Upper lobe of right lung (tissue), 1 donor: ENCODE measurements around the gene ANAPC16. TPM values are rescaled to one million over a fixed set of nuclear protein-coding genes. Genes with fewer than 3 reads are reported as not detected.

Source experiments
- ATAC-seq: fragments of 200-7000 bp; cut with Tn5 transposase; one replicate; pipeline ENCODE4 v1.9.1; 2020; ENCODE audit warnings: mild to moderate bottlenecking, moderate library complexity
- DNase-seq: peaks from one replicate; pipeline ENCODE4 v3.0.0-alpha.2; 2020
- H3K27ac ChIP-seq: fragments of 200-600 bp; one replicate; pipeline ENCODE4 v1.8.0; 2022
- H3K27me3 ChIP-seq: fragments of 200-600 bp; one replicate; pipeline ENCODE4 v1.8.0; 2022; ENCODE audit warnings: mild to moderate bottlenecking
- H3K36me3 ChIP-seq: fragments of 200-600 bp; one replicate; pipeline ENCODE4 v1.8.0; 2022
- H3K4me1 ChIP-seq: fragments of 200-600 bp; one replicate; pipeline ENCODE4 v1.8.0; 2022
- H3K4me3 ChIP-seq: fragments of 200-600 bp; one replicate; pipeline ENCODE4 v1.8.0; 2022; ENCODE audit warnings: mild to moderate bottlenecking
- H3K9me3 ChIP-seq: fragments of 200-600 bp; one replicate; pipeline ENCODE4 v1.8.0; 2022
- intact Hi-C: fragments of 100-400 bp; cut with DNase I; formaldehyde crosslinking; loops from one replicate; pipeline ENCODE4 v1.11.0; 2022
- total RNA-seq: library from RNA; stranded (reverse); fragmentation: NEBNext Ultra II Directional; extraction: Animal tissue kit (Norgen Biotek cat#: 25700); gene quantifications from one replicate; pipeline ENCODE4 v1.2.1, GENCODE V29; 2021
- TF ChIP-seq, protein P1 (sequence below): fragments of 200-600 bp; IDR thresholded peaks from one replicate; pipeline ENCODE4 v1.8.0; 2022; ENCODE audit warnings: antibody characterized with exemption
- donor health status: DM: no; HTN: yes; CAD: no; lungs with severe emphysema.

Gene ANAPC16
- total RNA-seq, 1 donor from 2014 or later = 118 TPM

DNA sequence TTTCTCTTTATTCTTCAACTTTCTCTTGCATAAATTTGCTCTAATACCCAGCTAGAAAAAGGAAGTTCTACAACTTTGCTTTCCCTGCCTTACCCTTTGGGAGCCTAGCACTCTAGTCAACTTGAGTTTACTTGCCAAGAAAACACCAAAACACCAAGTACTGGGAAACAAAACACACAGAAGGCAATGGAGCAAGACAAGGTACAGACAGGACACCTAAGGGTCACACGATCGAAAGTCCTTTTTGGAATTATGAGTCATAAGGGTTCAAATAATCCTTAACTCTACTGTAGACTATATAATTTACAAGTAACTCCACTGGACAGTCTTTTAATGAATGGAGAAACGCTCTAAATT, 42.6 kb upstream of the ANAPC16 start:
- H3K4me3 ChIP-seq = no peak overlapping the region
- TF ChIP-seq, protein P1, sequence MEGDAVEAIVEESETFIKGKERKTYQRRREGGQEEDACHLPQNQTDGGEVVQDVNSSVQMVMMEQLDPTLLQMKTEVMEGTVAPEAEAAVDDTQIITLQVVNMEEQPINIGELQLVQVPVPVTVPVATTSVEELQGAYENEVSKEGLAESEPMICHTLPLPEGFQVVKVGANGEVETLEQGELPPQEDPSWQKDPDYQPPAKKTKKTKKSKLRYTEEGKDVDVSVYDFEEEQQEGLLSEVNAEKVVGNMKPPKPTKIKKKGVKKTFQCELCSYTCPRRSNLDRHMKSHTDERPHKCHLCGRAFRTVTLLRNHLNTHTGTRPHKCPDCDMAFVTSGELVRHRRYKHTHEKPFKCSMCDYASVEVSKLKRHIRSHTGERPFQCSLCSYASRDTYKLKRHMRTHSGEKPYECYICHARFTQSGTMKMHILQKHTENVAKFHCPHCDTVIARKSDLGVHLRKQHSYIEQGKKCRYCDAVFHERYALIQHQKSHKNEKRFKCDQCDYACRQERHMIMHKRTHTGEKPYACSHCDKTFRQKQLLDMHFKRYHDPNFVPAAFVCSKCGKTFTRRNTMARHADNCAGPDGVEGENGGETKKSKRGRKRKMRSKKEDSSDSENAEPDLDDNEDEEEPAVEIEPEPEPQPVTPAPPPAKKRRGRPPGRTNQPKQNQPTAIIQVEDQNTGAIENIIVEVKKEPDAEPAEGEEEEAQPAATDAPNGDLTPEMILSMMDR = no peak
- no peak for DNase-seq
- no peaks in the 10 kb centered on the region for H3K27me3 ChIP-seq
- H3K4me1 ChIP-seq = no peaks in the 10 kb centered on the region
- intact Hi-C loops = no loop called here
- ATAC-seq = no peak
- no peaks in the 10 kb centered on the region for H3K9me3 ChIP-seq
- H3K27ac ChIP-seq = no peak overlapping the region
- H3K36me3 ChIP-seq = no peaks in the 10 kb centered on the region

DNA sequence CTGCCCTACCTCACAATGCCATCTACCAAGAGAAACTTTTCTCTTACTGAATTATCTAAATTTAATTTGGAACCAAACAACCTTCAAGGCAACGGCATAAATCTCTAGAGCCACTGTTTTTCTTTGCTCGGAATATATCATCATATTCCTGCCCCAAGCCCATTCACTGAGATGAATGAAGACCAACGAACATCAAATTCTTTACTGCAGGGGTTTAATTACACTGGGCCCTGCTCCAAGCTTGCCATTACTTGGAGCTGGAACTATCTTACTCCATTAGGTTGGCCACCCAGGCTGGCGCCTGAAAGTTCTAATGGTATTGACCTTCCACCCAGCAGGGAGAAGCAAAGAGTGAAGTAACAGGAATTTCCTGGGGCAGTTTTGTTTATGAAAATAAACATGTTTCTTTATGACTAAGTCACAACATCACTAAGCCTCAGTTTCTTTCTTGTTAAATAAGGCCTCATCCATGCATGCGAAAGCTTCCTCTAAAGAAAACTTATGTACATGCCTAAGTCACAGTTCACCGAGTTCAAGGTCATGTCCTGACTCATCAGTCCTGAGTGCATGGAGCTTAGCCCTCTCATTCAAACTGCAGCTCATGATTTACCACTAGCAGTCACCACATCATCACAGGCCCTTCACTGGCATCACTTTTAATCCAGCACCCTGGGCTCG, 42.1 kb upstream of the ANAPC16 start:
- intact Hi-C loops = no loop called here
- TF ChIP-seq, protein P1 = no peak
- no peaks in the 10 kb centered on the region for H3K27me3 ChIP-seq
- H3K9me3 ChIP-seq = no peaks in the 10 kb centered on the region
- H3K4me3 ChIP-seq = no peak overlapping the region
- DNase-seq (no peak), ATAC-seq (no peak)
- peaks cover 5% of the 10 kb centered on the region for H3K36me3 ChIP-seq
- H3K4me1 ChIP-seq = no peaks in the 10 kb centered on the region
- H3K27ac ChIP-seq = no peak overlapping the region

DNA sequence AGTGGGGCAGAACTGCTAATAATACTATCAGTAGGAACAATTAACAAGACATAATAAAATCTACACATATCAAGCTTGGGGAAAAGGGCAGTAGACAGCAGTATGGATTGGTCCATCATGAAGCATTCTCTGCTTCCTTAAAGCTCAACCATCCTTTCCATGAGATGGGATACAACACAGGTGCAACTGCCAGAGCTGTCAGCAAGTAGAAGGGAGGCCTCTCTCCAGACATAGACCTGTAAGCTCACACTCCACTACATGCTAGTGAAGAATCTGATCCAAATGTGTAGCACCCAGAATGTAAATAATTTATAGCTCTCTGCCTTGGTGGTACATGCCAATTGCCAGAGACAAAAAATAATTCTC, 41.5 kb upstream of the ANAPC16 start:
- no peak overlapping the region for H3K4me3 ChIP-seq
- intact Hi-C loops = no loop called here
- ATAC-seq (no peak), DNase-seq (no peak)
- H3K9me3 ChIP-seq = no peaks in the 10 kb centered on the region
- no peak overlapping the region for H3K27ac ChIP-seq
- H3K36me3 ChIP-seq = peaks cover 10% of the 10 kb centered on the region
- H3K4me1 ChIP-seq = no peaks in the 10 kb centered on the region
- no peaks in the 10 kb centered on the region for H3K27me3 ChIP-seq
- TF ChIP-seq, protein P1 = no peak

DNA sequence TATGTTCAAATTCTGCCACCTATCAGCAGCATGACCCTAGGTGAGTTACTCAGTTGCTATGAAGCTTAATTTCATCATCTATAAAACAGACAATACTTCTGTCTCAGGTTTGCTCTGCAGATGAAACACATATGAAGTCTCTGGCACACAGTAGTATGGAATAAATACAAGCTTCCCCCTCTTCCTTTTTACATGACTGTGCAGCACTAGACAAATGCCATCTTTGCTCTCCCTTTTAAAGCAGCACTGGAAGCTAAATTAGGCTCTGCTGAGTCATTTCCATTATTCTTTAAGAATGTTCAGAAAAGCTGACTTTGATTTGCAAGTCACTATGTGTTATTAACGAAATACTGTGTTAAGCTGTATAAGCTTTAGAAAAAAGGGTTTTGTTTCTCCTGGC, 40.7 kb upstream of the ANAPC16 start:
- H3K9me3 ChIP-seq = no peaks in the 10 kb centered on the region
- no peaks in the 10 kb centered on the region for H3K27me3 ChIP-seq
- H3K36me3 ChIP-seq = peaks cover 10% of the 10 kb centered on the region
- DNase-seq = no peak
- intact Hi-C loops = no loop called here
- H3K27ac ChIP-seq = no peak overlapping the region
- no peaks in the 10 kb centered on the region for H3K4me1 ChIP-seq
- ATAC-seq = no peak
- H3K4me3 ChIP-seq = no peak overlapping the region
- TF ChIP-seq, protein P1 = no peak

DNA sequence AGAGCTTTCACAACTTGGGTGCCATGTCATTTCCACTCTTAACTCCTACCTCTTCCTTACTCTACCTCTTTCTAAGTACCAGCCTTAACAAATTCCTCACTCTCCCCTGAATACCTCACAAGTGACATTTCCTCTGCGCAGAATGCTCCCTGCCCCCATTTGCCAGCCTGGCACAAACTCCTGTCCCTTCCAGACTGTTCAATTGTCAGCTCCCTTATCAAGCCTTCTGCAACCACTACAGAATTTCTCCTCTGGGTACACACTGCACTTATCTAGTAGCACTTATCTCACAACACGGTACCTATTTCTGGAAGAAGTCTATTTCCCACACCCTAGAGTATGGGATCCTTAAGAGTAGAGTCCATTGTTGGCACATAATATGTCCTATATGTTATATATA, 39.1 kb upstream of the ANAPC16 start:
- TF ChIP-seq, protein P1 = no peak
- ATAC-seq (peak; percentile 89), DNase-seq (no peak)
- Histone ChIP-seq H3K27me3 (no peaks in the 10 kb centered on the region), H3K4me3 (no peak overlapping the region), H3K4me1 (no peaks in the 10 kb centered on the region), H3K27ac (no peak overlapping the region), H3K36me3 (peaks cover 10% of the 10 kb centered on the region), H3K9me3 (no peaks in the 10 kb centered on the region)
- intact Hi-C loops = no loop called here

DNA sequence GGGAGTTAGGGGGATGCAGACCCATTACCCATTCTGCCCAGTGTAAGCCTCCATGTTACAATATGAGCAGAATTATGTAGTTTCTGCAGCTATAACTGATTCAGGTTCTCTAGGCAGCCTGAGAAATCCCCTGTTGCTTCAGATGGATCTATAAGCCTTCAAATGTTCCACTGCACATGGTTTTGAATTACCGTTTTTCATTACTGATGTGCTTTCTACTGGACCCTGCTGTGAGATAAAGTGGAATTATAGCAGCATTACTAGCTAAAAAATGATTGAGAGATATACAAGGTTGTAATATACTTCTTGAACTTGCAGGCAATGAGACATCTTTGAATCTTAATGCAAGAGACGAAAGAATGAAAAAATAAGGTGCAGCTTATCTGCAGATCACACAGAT, 38.4 kb upstream of the ANAPC16 start:
- peaks cover 10% of the 10 kb centered on the region for H3K36me3 ChIP-seq
- intact Hi-C loops = no loop called here
- ATAC-seq = no peak
- TF ChIP-seq, protein P1 = no peak
- no peaks in the 10 kb centered on the region for H3K9me3 ChIP-seq
- no peak for DNase-seq
- H3K27ac ChIP-seq = no peak overlapping the region
- H3K27me3 ChIP-seq = no peaks in the 10 kb centered on the region
- H3K4me3 ChIP-seq = no peak overlapping the region
- H3K4me1 ChIP-seq = no peaks in the 10 kb centered on the region
